Fibroblast of lung (primary cell): ENCODE measurements around the gene ACSS1. TPM values are rescaled to one million over a fixed set of nuclear protein-coding genes. Genes with fewer than 3 reads are reported as not detected.

Source experiments
- DNase-seq, 2 donors: peaks; one replicate each; pipeline versions ENCODE4 v3.0.0 to v3.0.0-alpha.2; 2010; ENCODE audit warnings: low read depth in 2 of 2
- H2AFZ ChIP-seq: 2 replicates; pipeline ENCODE4 v1.5.1; 2012; ENCODE audit warnings: low read length, control low read depth, inconsistent platforms
- H3K27ac ChIP-seq: 2 replicates; pipeline ENCODE4 v1.5.1; 2011; ENCODE audit warnings: low read length, control low read depth; ENCODE audit not compliant: insufficient read depth
- H3K27me3 ChIP-seq: 2 replicates; pipeline ENCODE4 v1.5.1; 2011; ENCODE audit warnings: mild to moderate bottlenecking, low read length; ENCODE audit not compliant: control insufficient read depth, insufficient read depth
- H3K36me3 ChIP-seq: 2 replicates; pipeline ENCODE4 v1.5.1; 2011; ENCODE audit warnings: low read length; ENCODE audit not compliant: control insufficient read depth, insufficient read depth
- H3K4me1 ChIP-seq: 2 replicates; pipeline ENCODE4 v1.5.1; 2011; ENCODE audit warnings: low read length; ENCODE audit not compliant: control insufficient read depth, insufficient read depth; ENCODE audit errors: extremely low read depth
- H3K4me2 ChIP-seq: 2 replicates; pipeline ENCODE4 v1.5.1; 2011; ENCODE audit warnings: low read length, control low read depth; ENCODE audit not compliant: insufficient read depth; ENCODE audit errors: extremely low read depth
- H3K4me3 ChIP-seq, 4 experiments: fragments of 200-600 bp in 1 of 4; sonication (generic) in 1 of 4; replicated peaks in 1 of 4; 2 replicates each; pipeline ENCODE4 v1.5.1; 2011 to 2016; ENCODE audit warnings: low read length in 4 of 4, low read depth in 3 of 4, mild to moderate bottlenecking in 3 of 4, control low read depth in 2 of 4, inconsistent platforms in 1 of 4, mixed read lengths in 1 of 4; ENCODE audit not compliant: insufficient read depth in 1 of 4; ENCODE audit errors: control extremely low read depth in 1 of 4
- H3K79me2 ChIP-seq: 2 replicates; pipeline ENCODE4 v1.5.1; 2012; ENCODE audit warnings: mild to moderate bottlenecking, low read length, inconsistent platforms; ENCODE audit not compliant: control insufficient read depth, insufficient read depth
- H3K9ac ChIP-seq: 2 replicates; pipeline ENCODE4 v1.5.1; 2011; ENCODE audit warnings: mild to moderate bottlenecking, low read length, control low read depth; ENCODE audit not compliant: insufficient read depth
- H3K9me3 ChIP-seq: 2 replicates; pipeline ENCODE4 v1.5.1; 2012; ENCODE audit warnings: low read depth, low read length; ENCODE audit not compliant: control insufficient read depth, insufficient read depth
- H4K20me1 ChIP-seq: 2 replicates; pipeline ENCODE4 v1.5.1; 2011; ENCODE audit warnings: low read length; ENCODE audit not compliant: control insufficient read depth, insufficient read depth; ENCODE audit errors: extremely low read depth
- EZH2 ChIP-seq: IDR thresholded peaks from 2 replicates; pipeline ENCODE4 v1.5.1; 2012; ENCODE audit warnings: low read length, control low read depth, mild to moderate bottlenecking; ENCODE audit errors: missing control alignments
- polyA plus RNA-seq, 2 donors: library from polyadenylated mRNA; depleted of rRNA in 1 of 2; stranded (reverse) in 1 of 2; unstranded in 1 of 2; fragments of >200 nt; gene quantifications; 2 replicates each; pipeline ENCODE4 v1.2.1, GENCODE V29; 2011 to 2012; ENCODE audit warnings: missing spikeins in 1 of 2
- total RNA-seq: library from RNA; depleted of rRNA; stranded (reverse); fragments of >200 nt; gene quantifications from 2 replicates; pipeline ENCODE4 v1.2.1, GENCODE V29; 2014
- TF ChIP-seq, protein P1 (sequence below), 2 donors: IDR thresholded peaks in 1 of 2; conservative IDR thresholded peaks in 1 of 2; 1 replicate in 1 of 2; 2 replicates in 1 of 2; pipeline ENCODE4 v1.5.1; 2011 to 2012; ENCODE audit warnings: low read length in 2 of 2, control low read depth in 1 of 2, inconsistent platforms in 1 of 2, low read depth in 1 of 2, mild to moderate bottlenecking in 1 of 2

ACSS1 gene
- total and polyA plus RNA-seq, 2 donors (not counting 1 experiment from before 2014, with no cell fraction given): 1.3 to 3.4 TPM

GRCh38 chr20:25013478-25014380 lies 44.2 kb downstream of the ACSS1 start:
- Histone ChIP-seq H3K4me1 (no peaks in the 10 kb centered on the region), H2AFZ (no peak overlapping the region), H3K79me2 (no peaks in the 10 kb centered on the region), H3K4me3 (no peak overlapping the region), H3K36me3 (no peaks in the 10 kb centered on the region), H3K4me2 (no peak overlapping the region), H4K20me1 (no peaks in the 10 kb centered on the region), H3K27ac (no peak overlapping the region), H3K9me3 (no peaks in the 10 kb centered on the region), H3K9ac (no peak overlapping the region), H3K27me3 (peaks cover 4% of the 10 kb centered on the region)
- no peak for DNase-seq
- TF ChIP-seq, protein P1, sequence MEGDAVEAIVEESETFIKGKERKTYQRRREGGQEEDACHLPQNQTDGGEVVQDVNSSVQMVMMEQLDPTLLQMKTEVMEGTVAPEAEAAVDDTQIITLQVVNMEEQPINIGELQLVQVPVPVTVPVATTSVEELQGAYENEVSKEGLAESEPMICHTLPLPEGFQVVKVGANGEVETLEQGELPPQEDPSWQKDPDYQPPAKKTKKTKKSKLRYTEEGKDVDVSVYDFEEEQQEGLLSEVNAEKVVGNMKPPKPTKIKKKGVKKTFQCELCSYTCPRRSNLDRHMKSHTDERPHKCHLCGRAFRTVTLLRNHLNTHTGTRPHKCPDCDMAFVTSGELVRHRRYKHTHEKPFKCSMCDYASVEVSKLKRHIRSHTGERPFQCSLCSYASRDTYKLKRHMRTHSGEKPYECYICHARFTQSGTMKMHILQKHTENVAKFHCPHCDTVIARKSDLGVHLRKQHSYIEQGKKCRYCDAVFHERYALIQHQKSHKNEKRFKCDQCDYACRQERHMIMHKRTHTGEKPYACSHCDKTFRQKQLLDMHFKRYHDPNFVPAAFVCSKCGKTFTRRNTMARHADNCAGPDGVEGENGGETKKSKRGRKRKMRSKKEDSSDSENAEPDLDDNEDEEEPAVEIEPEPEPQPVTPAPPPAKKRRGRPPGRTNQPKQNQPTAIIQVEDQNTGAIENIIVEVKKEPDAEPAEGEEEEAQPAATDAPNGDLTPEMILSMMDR (conservative IDR thresholded peaks at IDR 0.05 in 1 of 2, IDR thresholded peaks at IDR 0.05 in 1 of 2; ENCODE audit: low read depth in 1 of 2, low read length in 2 of 2): no peak
- TF ChIP-seq EZH2: no peak

DNA sequence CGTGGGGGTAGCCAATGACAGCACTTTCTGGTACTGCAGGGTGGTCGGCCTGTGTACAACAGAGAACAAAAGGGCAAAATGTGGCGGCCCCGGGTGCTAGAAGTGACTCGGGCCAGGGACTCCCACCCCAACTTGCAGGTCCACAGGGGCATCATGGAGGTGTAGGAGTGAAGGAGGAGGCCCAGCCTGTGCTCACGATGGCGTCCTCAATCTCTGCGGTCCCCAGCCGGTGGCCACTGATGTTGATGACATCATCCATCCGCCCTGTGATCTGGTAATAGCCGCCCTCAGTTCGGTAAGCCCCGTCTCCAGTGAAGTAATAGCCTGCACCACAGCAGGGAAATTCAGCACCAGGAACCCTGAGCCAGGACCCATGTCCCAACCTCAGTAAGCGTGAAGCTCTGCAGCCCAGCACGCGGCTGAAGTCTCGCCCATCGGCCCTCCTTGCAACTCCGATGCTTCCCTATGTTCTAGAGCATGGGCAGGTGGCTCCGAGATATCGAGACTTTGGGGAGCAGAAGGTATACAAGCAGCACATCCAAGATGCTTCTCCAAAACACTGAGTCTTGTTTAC lies 45.2 kb downstream of the ACSS1 start:
- H4K20me1 ChIP-seq: no peaks in the 10 kb centered on the region
- DNase-seq: no peak
- no peaks in the 10 kb centered on the region for H3K36me3 ChIP-seq
- peaks cover 4% of the 10 kb centered on the region for H3K27me3 ChIP-seq
- no peak overlapping the region for H3K4me3 ChIP-seq
- TF ChIP-seq EZH2: no peak
- TF ChIP-seq, protein P1 (conservative IDR thresholded peaks at IDR 0.05 in 1 of 2, IDR thresholded peaks at IDR 0.05 in 1 of 2; ENCODE audit: low read depth in 1 of 2, low read length in 2 of 2): no peak
- H3K9me3 ChIP-seq: no peaks in the 10 kb centered on the region
- no peak overlapping the region for H2AFZ ChIP-seq
- H3K27ac ChIP-seq: no peak overlapping the region
- H3K4me2 ChIP-seq: no peak overlapping the region
- H3K4me1 ChIP-seq: no peaks in the 10 kb centered on the region
- no peaks in the 10 kb centered on the region for H3K79me2 ChIP-seq
- H3K9ac ChIP-seq: no peak overlapping the region

- Histone ChIP-seq H4K20me1 (no peaks in the 10 kb centered on the region), H3K27ac (no peak overlapping the region), H3K79me2 (no peaks in the 10 kb centered on the region), H3K9ac (no peak overlapping the region), H3K27me3 (peaks cover 4% of the 10 kb centered on the region), H2AFZ (no peak overlapping the region), H3K36me3 (no peaks in the 10 kb centered on the region), H3K4me3 (no peak overlapping the region), H3K4me1 (no peaks in the 10 kb centered on the region), H3K4me2 (no peak overlapping the region), H3K9me3 (no peaks in the 10 kb centered on the region)
- TF ChIP-seq EZH2: no peak
- TF ChIP-seq, protein P1 (conservative IDR thresholded peaks at IDR 0.05 in 1 of 2, IDR thresholded peaks at IDR 0.05 in 1 of 2; ENCODE audit: low read depth in 1 of 2, low read length in 2 of 2): no peak
- no peak for DNase-seq
These were observed 46.1 kb downstream of the ACSS1 start for GRCh38 chr20:25011831-25012241.
